ENCODE results near the gene CD19.
A peak's percentile ranks its signal among the peaks of the same experiment; 100 is the strongest.
"Not testable (repeated sequence)": the region's sequence is repeated elsewhere in the genome, so short reads cannot be mapped to it uniquely, and the experiment has no call there.

CD19 gene

DNA sequence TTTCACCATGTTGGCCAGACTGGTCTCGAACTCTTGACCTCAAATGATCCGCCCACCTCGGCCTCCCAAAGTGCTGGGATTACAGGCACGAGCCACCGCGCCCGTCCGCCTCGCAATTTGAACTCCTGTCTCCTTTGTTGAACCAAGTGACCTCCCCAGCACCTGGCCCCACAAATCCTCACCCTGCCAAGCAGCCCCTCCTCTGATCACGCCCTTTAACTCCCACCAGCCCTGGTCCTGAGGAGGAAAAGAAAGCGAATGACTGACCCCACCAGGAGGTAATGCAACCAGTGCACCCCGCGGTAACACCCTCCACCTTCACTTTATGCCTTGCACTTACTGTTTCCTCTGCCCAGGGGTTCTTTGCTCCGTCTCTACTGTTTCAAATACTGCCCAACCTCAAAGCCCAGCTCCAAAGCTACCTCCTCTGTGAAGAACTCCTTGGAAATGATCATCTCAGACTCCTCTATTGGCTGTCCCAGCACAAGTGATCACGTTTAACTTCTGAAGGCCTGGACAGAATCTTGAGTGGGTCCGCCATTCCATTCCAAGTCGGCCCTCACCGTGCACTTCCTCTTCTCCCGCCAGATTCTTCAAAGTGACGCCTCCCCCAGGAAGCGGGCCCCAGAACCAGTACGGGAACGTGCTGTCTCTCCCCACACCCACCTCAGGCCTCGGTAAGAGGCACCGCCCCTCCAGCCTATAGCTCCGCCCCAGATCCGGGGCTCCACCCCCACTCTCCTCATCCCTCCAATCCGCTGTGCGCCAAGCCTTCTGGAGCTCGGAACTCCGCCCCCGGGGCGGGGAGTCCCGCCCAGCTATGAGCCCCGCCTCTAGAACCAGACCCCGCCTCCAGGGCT, 4.4 kb downstream of the CD19 start:
- Mint-ChIP-seq H3K4me3 (peak overlapping the region; percentile 78), H3K27me3 (peaks cover 2% of the 10 kb centered on the region), H3K9me3 (no peaks in the 10 kb centered on the region), H3K27ac (peak overlapping the region; percentile 87), H3K4me1 (ENCODE audit: low read depth) (peaks cover 24% of the 10 kb centered on the region), H3K36me3 (ENCODE audit: low read depth) (no peaks in the 10 kb centered on the region)
- intact Hi-C loops (cut with micrococcal nuclease) = no loop called here

DNA sequence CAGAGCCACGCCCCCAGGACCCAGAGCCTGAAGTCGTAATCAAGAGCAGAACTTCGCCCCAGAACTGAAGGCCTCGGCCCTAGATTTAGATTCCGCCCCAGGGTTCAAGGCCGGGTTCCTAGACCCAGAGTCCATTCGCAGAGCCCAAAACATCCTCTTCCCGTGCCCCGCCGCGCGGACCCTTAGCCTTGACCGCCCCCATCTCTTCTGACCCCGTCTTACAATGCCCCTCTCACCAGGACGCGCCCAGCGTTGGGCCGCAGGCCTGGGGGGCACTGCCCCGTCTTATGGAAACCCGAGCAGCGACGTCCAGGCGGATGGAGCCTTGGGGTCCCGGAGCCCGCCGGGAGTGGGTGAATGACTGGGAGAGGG, 5.0 kb downstream of the CD19 start:
- Mint-ChIP-seq H3K27ac (peak overlapping the region; percentile 87), H3K36me3 (ENCODE audit: low read depth) (no peaks in the 10 kb centered on the region), H3K4me1 (ENCODE audit: low read depth) (peaks cover 24% of the 10 kb centered on the region), H3K27me3 (peaks cover 2% of the 10 kb centered on the region), H3K9me3 (no peaks in the 10 kb centered on the region), H3K4me3 (peak overlapping the region; percentile 78)
- intact Hi-C loops (cut with micrococcal nuclease) = no loop called here

DNA sequence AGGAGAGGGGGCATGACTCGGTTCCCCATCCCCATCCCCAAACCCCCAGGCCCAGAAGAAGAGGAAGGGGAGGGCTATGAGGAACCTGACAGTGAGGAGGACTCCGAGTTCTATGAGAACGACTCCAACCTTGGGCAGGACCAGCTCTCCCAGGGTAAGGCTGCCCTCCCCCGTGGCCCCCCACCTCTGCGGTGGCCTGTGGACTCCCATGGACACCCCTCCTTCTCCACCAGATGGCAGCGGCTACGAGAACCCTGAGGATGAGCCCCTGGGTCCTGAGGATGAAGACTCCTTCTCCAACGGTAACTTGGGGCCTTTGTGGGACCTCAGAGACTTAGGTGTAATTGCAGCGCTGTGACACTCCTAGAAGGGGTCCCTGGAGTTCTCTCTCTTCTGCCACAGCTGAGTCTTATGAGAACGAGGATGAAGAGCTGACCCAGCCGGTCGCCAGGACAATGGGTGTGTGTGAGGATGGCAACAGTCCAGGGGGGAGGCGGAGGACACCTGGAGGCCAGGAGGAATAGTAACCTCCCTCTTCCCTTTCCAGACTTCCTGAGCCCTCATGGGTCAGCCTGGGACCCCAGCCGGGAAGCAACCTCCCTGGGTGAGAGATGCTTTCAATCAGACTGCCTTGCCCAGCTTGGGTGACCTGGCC, 5.6 kb downstream of the CD19 start:
- intact Hi-C loops (cut with micrococcal nuclease) = no loop called here
- Mint-ChIP-seq H3K27me3 (peaks cover 2% of the 10 kb centered on the region), H3K4me3 (no peak overlapping the region), H3K36me3 (ENCODE audit: low read depth) (no peaks in the 10 kb centered on the region), H3K4me1 (ENCODE audit: low read depth) (peaks cover 24% of the 10 kb centered on the region), H3K9me3 (no peaks in the 10 kb centered on the region), H3K27ac (peak overlapping the region; percentile 87)

DNA sequence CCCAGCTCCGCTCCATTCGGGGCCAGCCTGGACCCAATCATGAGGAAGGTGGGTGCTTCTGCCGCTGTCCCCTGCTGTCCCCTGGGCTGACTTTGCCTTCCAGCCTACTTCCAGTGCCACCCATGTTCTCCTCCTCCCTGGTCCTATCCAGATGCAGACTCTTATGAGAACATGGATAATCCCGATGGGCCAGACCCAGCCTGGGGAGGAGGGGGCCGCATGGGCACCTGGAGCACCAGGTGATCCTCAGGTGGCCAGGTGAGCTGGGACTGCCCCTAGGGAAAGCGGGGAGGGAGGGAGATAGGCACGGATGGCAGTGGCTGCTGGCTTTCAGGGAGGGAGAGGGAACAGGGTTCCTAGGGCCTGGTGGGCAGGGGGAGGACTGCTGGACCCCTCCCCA, 7.0 kb downstream of the CD19 start:
- peaks cover 24% of the 10 kb centered on the region for H3K4me1 Mint-ChIP-seq (ENCODE audit: low read depth)
- intact Hi-C loops (cut with micrococcal nuclease) = no loop called here
- peaks cover 2% of the 10 kb centered on the region for H3K27me3 Mint-ChIP-seq
- H3K9me3 Mint-ChIP-seq = no peaks in the 10 kb centered on the region
- no peaks in the 10 kb centered on the region for H3K36me3 Mint-ChIP-seq (ENCODE audit: low read depth)
- no peak overlapping the region for H3K27ac Mint-ChIP-seq
- no peak overlapping the region for H3K4me3 Mint-ChIP-seq

DNA sequence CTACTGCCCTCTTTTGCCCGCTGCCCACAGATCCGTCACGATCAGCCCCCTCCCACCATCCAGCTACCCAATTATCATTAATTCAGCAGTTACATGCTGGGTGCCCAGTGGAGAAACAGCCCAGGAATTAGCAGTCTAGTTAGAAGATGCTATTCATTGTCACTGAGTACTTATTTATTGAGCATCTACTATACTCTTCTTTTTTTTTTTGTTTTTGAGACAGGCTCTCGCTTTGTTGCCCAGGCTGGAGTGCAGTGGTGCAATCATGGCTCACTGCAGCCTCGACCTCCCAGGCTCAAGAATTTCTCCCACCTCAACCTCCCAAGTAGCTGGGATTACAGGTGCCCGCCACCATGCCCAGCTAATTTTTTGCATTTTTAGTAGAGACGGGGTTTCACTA, 8.1 kb downstream of the CD19 start:
- intact Hi-C loops (cut with micrococcal nuclease); H3K36me3 Mint-ChIP-seq (ENCODE audit: low read depth); H3K27ac Mint-ChIP-seq; H3K4me3 Mint-ChIP-seq; H3K9me3 Mint-ChIP-seq; H3K27me3 Mint-ChIP-seq: not testable (repeated sequence)
- H3K4me1 Mint-ChIP-seq (ENCODE audit: low read depth) = peaks cover 19% of the 10 kb centered on the region

DNA sequence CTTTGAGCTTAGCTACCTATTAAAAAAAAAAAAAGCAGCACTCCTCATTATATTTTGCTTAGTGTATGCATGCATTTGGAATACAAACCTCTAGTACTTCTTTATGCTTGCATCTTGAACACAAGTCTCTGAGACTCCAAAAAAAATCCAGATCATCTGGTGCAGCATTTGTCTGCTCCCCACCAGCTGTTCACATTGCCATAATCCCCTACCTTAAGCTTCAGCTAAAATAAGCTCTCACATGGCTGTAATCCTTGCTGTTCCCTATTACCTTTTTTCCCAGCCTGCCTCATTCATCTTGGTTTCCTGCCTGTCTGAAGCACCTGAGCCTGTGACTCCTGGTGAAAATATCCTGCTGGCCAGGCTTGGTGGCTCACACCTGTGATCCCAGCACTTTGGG, 11.5 kb downstream of the CD19 start:
- peaks cover 17% of the 10 kb centered on the region for H3K4me1 Mint-ChIP-seq (ENCODE audit: low read depth)
- no peak overlapping the region for H3K4me3 Mint-ChIP-seq
- peaks cover 6% of the 10 kb centered on the region for H3K27me3 Mint-ChIP-seq
- no peak overlapping the region for H3K27ac Mint-ChIP-seq
- intact Hi-C loops (cut with micrococcal nuclease) = no loop called here
- H3K9me3 Mint-ChIP-seq = no peaks in the 10 kb centered on the region
- H3K36me3 Mint-ChIP-seq (ENCODE audit: low read depth) = no peaks in the 10 kb centered on the region

DNA sequence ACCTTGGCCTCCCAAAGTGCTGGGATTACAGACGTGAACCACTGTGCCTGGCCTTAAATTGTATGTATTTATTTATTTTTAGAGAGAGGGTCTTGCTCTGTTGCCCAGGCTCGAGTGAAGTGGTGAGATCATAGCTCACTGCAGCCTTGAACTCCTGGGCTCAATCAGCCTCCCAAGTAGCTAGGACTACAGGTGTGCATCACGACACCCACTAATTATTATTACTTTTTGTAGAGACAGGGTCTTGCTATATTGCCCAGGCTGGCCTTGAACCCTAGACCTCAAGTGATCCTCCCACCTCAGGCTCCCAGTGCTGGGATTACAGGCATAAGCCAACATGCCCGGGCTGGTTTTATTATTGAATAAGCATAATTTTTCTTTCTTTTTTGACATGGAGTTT, 14.9 kb downstream of the CD19 start:
- Mint-ChIP-seq H3K4me1 (ENCODE audit: low read depth) (peaks cover 22% of the 10 kb centered on the region), H3K9me3 (no peaks in the 10 kb centered on the region), H3K36me3 (ENCODE audit: low read depth) (peaks cover 12% of the 10 kb centered on the region), H3K27ac (no peak overlapping the region), H3K27me3 (peaks cover 6% of the 10 kb centered on the region), H3K4me3 (no peak overlapping the region)
- intact Hi-C loops (cut with micrococcal nuclease) = loop anchor here (5.0 kb wide), 1 partner anchor 74 kb away; no protein-coding TSS in a partner anchor

DNA sequence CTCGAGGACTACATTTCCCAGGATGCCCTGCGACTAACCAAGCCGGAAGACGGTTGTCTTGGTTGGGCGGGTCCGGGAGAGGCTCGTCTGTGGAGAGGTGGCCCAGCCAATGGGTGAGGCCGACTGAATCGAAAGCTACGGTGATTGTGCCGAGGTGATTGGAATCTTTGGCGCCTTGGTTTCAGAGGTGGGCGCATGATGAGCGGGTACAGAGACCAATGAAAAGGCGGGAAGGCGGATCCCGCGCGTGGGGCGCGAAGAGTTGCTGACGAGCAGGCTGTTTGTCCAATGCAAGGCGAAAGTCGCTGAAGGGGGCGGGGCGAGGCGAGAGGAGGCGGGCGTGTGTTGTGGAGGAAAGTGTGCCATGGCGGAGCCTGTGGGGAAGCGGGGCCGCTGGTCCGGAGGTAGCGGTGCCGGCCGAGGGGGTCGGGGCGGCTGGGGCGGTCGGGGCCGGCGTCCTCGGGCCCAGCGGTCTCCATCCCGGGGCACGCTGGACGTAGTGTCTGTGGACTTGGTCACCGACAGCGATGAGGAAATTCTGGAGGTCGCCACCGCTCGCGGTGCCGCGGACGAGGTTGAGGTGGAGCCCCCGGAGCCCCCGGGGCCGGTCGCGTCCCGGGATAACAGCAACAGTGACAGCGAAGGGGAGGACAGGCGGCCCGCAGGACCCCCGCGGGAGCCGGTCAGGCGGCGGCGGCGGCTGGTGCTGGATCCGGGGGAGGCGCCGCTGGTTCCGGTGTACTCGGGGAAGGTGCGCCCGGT, 19.1 kb downstream of the CD19 start, which contains the start of gene NFATC2IP:
Gene NFATC2IP (plus strand): TSS at position 290 of the 762 bp plus-strand sequence. CDS start 75 bp downstream, at position 365.
- Mint-ChIP-seq H3K27ac (peak within 1 kb of the TSS; percentile 86), H3K27me3 (peaks cover 6% of the 10 kb centered on the region), H3K4me3 (peak within 1 kb of the TSS; percentile 89), H3K4me1 (ENCODE audit: low read depth) (peaks cover 36% of the 10 kb centered on the region), H3K9me3 (no peaks in the 10 kb centered on the region), H3K36me3 (ENCODE audit: low read depth) (peaks cover 50% of the 10 kb centered on the region)
- intact Hi-C loops (cut with micrococcal nuclease) = loop anchor here (1.0 to 2.0 kb wide), 4 partner anchors 23 to 128 kb away; partner anchors contain the start of genes ATXN2L, SPNS1 and TUFM

DNA sequence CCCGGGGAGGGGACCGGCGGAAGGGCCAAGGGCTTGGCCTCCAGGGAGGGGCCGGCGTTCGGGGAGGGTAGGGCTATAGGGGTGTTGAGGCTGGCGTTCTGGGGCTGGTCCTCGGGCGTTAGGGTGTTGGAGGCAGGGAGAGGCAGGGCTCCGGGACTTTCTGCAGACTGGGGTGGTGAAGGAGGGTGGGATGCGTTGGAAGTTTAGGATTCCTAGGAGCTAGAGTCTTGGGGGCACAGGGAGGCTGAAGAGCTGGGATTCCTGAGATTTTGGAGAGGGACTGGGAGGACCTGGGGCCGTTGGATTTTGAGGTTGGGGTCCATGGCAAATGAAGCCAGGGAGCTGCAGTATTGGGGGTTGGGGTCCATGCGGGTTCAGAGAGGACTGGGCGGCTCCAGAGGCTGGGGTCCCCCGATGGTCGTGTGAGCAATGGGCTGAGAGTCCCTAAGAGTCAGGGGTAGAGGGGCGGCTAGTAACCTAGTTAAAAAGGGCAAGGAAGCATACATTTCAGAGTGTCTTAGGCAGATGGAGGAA, 19.7 kb downstream of the CD19 start:
- intact Hi-C loops (cut with micrococcal nuclease) = loop anchor here (2.0 kb wide), 1 partner anchor 129 kb away; the partner anchor contains the start of gene ATXN2L
- H3K27me3 Mint-ChIP-seq = peaks cover 5% of the 10 kb centered on the region
- H3K9me3 Mint-ChIP-seq = no peaks in the 10 kb centered on the region
- peak overlapping the region; percentile 89 for H3K4me3 Mint-ChIP-seq
- H3K36me3 Mint-ChIP-seq (ENCODE audit: low read depth) = peaks cover 57% of the 10 kb centered on the region
- peaks cover 33% of the 10 kb centered on the region for H3K4me1 Mint-ChIP-seq (ENCODE audit: low read depth)
- peak overlapping the region; percentile 86 for H3K27ac Mint-ChIP-seq

DNA sequence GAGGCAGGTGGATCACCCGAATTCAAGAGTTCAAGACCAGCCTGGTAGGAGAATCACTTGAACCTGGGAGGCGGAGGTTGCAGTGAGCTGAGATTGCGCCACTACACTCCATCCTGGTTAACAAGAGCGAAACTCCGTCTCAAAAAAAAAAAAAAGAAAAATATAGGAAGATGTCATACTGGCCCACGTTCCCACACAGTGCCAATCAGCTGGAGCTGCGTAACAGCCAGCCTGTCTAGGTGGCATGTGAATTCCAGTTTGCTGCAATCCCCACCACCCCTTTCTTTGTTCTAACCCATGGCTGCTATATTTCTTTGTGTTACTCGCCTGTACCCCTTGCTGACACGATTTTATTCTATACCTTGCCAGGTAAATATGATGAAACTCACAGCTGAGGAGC, 26.4 kb downstream of the CD19 start:
- Mint-ChIP-seq H3K27me3 (no peaks in the 10 kb centered on the region), H3K4me1 (ENCODE audit: low read depth) (peaks cover 13% of the 10 kb centered on the region), H3K4me3 (no peak overlapping the region), H3K36me3 (ENCODE audit: low read depth) (peaks cover 100% of the 10 kb centered on the region), H3K27ac (no peak overlapping the region), H3K9me3 (no peaks in the 10 kb centered on the region)
- intact Hi-C loops (cut with micrococcal nuclease) = no loop called here

DNA sequence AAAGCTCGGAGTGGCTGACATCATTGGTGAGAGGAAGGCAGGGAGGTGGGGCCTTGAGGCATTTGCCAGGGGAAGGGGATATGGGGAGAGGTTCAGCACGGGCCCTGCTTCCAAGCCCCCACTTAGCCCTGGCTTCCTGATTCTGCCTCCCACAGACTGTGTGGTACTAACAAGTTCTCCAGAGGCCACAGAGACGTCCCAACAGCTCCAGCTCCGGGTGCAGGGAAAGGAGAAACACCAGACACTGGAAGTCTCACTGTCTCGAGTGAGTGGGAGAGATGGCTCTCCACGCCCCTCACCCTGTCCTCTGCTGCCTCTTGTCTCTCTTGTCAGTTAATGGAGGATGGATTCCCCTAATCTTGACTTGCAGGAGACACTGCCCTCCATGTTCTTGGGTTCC, 27.1 kb downstream of the CD19 start:
- Mint-ChIP-seq H3K4me1 (ENCODE audit: low read depth) (peaks cover 13% of the 10 kb centered on the region), H3K27ac (no peak overlapping the region), H3K9me3 (no peaks in the 10 kb centered on the region), H3K4me3 (no peak overlapping the region), H3K27me3 (no peaks in the 10 kb centered on the region), H3K36me3 (ENCODE audit: low read depth) (peaks cover 100% of the 10 kb centered on the region)
- intact Hi-C loops (cut with micrococcal nuclease) = no loop called here

DNA sequence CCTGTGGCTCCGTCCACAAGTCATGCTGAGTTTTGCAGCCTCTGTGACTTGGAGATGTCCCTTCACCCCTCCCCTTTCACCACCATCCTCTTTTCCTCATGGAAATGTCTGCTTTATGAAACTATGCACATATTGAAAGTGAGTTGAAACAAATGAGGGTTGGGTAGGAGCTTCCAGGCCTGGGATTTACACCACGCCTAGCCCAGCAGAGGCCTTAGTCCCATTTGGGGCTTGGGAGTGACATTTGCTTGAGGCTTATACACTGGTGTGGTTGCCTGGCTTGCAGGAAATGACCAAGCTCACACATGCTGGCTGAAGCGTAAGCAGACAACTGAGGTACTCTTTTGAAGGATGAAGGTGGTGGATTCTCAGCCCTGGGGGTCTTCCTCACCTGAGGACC, 32.3 kb downstream of the CD19 start:
- peaks cover 73% of the 10 kb centered on the region for H3K36me3 Mint-ChIP-seq (ENCODE audit: low read depth)
- no peaks in the 10 kb centered on the region for H3K9me3 Mint-ChIP-seq
- no peaks in the 10 kb centered on the region for H3K27me3 Mint-ChIP-seq
- no peak overlapping the region for H3K27ac Mint-ChIP-seq
- no peak overlapping the region for H3K4me3 Mint-ChIP-seq
- no peaks in the 10 kb centered on the region for H3K4me1 Mint-ChIP-seq (ENCODE audit: low read depth)
- intact Hi-C loops (cut with micrococcal nuclease) = no loop called here

DNA sequence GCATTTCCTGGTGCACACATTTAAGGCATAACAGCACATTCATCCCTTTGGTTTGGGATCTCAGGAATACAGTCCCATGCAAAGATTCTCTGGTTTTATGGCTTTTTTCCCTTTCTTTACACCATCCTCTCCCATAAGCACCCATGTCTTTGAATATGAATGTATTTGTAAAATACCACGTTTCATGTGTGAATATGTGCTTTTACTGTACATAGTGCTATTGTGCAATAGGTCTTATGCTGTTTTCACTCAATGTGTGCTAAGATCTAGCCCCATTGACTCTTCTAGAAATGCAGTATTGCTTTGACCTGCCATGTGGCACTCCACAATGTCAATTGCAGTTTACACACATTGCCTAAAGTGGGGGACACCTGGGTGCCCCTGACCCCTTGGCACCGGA, 32.7 kb downstream of the CD19 start:
- H3K36me3 Mint-ChIP-seq (ENCODE audit: low read depth) = peaks cover 68% of the 10 kb centered on the region
- H3K27me3 Mint-ChIP-seq = no peaks in the 10 kb centered on the region
- no peak overlapping the region for H3K4me3 Mint-ChIP-seq
- H3K4me1 Mint-ChIP-seq (ENCODE audit: low read depth) = no peaks in the 10 kb centered on the region
- no peak overlapping the region for H3K27ac Mint-ChIP-seq
- no peaks in the 10 kb centered on the region for H3K9me3 Mint-ChIP-seq
- intact Hi-C loops (cut with micrococcal nuclease) = no loop called here

DNA sequence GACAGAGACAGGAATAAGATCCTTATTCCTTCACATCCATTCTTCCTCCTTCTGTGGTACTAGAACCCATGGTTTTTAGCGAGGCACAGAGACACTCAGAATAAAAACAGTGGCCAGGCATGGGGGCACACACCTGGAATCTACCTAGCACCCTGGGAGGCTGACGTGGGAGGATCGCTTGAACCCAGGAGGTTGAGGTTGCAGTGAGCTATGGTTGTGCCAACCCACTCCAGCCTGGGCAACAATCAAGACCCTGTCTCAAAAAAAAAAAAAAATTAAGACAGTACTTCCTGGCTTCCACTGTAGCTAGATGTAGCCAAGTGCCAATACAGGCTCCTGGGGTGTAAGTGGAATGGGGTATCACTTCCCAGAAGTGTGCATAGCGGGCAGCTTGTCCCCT, 35.4 kb downstream of the CD19 start:
- Mint-ChIP-seq H3K4me3 (no peak overlapping the region), H3K27ac (no peak overlapping the region), H3K9me3 (no peaks in the 10 kb centered on the region), H3K36me3 (ENCODE audit: low read depth) (peaks cover 42% of the 10 kb centered on the region), H3K27me3 (no peaks in the 10 kb centered on the region), H3K4me1 (ENCODE audit: low read depth) (no peaks in the 10 kb centered on the region)
- intact Hi-C loops (cut with micrococcal nuclease) = no loop called here
